ENCODE data around the gene PRDM16.

PRDM16 gene

GRCh38 chr1:3212453-3213355 lies 143.7 kb downstream of the PRDM16 start:
- peaks cover under 1 to 32% of the 10 kb centered on the region in 2 donors for H3K4me1 ChIP-seq (ENCODE audit: control insufficient read depth in 2 of 2, insufficient read depth in 1 of 2, low read depth in 1 of 2, low read length in 2 of 2)
- H3K23ac ChIP-seq (ENCODE audit: low read depth, low read length, poor library complexity), result peak overlapping the region; percentile 40
- H3K27me3 ChIP-seq (ENCODE audit: control insufficient read depth in 3 of 3, insufficient read depth in 3 of 3, low read depth in 1 of 3, low read length in 3 of 3), result peaks cover 0 to 57% (median 0%) of the 10 kb centered on the region in 3 experiments
- WGBS, 2 donors (ENCODE audit: extremely low coverage in 2 of 2, insufficient read length in 2 of 2, insufficient replicate concordance in 1 of 2), result no CpG with 5 or more reads among the region's 34 CpGs
- H2BK120ac ChIP-seq (ENCODE audit: low read depth, low read length), result peak overlapping the region; percentile 92
- H3K4me2 ChIP-seq (ENCODE audit: insufficient read depth, low read length, poor library complexity, severe bottlenecking), result no peak overlapping the region
- H3K9ac ChIP-seq (ENCODE audit: low read depth, low read length, poor library complexity), result peak overlapping the region; percentile 56
- peak overlapping the region; percentile 97 for H3K18ac ChIP-seq (ENCODE audit: low read length)
- no peaks in the 10 kb centered on the region for H3K79me1 ChIP-seq (ENCODE audit: low read depth, low read length)
- peak overlapping the region; percentile 59 for H3K14ac ChIP-seq (ENCODE audit: low read length)
- H2AK5ac ChIP-seq (ENCODE audit: low read depth, low read length), result peak overlapping the region; percentile 94
- peak overlapping the region; percentile 43 for H2BK12ac ChIP-seq (ENCODE audit: low read length)
- H2BK5ac ChIP-seq (ENCODE audit: low read length), result peak overlapping the region; percentile 97
- H3K27ac ChIP-seq (replicated peaks; ENCODE audit: low read length), result peak overlapping the region; percentile 97
- no peak overlapping the region for H3K4me3 ChIP-seq (ENCODE audit: low read length in 2 of 2)
- no peak overlapping the region for H2AFZ ChIP-seq (ENCODE audit: low read length)
- H3K36me3 ChIP-seq (replicated peaks in 1 of 2; ENCODE audit: control insufficient read depth in 2 of 2, insufficient read depth in 2 of 2, low read length in 2 of 2), result no peaks in the 10 kb centered on the region
- peak overlapping the region; percentile 89 for H4K91ac ChIP-seq (ENCODE audit: low read depth, low read length, poor library complexity)
- no peak for DNase-seq (ENCODE audit: low spot score)
- H4K8ac ChIP-seq (ENCODE audit: low read depth, low read length), result peak overlapping the region; percentile 54
- H3K4ac ChIP-seq (ENCODE audit: low read length), result peak overlapping the region; percentile 86
- peak overlapping the region; percentile 91 for H2BK15ac ChIP-seq (ENCODE audit: low read length)
- no peaks in the 10 kb centered on the region for H3K9me3 ChIP-seq (replicated peaks in 1 of 2; ENCODE audit: control insufficient read depth in 2 of 2, insufficient read depth in 1 of 2, low read depth in 1 of 2, low read length in 2 of 2)

DNA sequence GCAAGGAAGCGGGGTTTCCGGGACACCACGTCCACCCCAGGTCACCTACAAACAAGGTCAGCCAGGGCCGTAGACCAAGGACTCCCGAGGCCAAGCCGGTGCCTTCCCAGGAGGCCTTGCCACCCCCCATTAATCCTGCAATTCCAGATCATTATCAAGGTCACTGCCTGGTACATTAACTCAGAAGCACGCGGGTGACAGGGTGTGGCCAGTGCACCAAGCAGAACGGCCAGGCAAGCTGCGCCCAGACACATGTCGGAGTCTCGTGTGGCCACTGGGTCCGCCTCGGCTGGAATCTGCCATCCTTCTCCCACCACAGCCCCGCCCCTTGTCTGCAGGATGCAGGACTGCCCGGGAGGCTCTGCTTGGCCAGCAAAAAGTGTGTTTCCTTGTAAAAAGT lies 144.7 kb downstream of the PRDM16 start:
- H2BK120ac ChIP-seq (ENCODE audit: low read depth, low read length), result no peak overlapping the region
- no peak overlapping the region for H3K4ac ChIP-seq (ENCODE audit: low read length)
- H3K9ac ChIP-seq (ENCODE audit: low read depth, low read length, poor library complexity), result peak overlapping the region; percentile 56
- H3K27me3 ChIP-seq (ENCODE audit: control insufficient read depth in 3 of 3, insufficient read depth in 3 of 3, low read depth in 1 of 3, low read length in 3 of 3), result peaks cover 0 to 68% (median 0%) of the 10 kb centered on the region in 3 experiments
- H3K4me1 ChIP-seq (ENCODE audit: control insufficient read depth in 2 of 2, insufficient read depth in 1 of 2, low read depth in 1 of 2, low read length in 2 of 2), result peaks cover 8 to 42% of the 10 kb centered on the region in 2 donors
- peak overlapping the region; percentile 94 for H2AK5ac ChIP-seq (ENCODE audit: low read depth, low read length)
- H3K36me3 ChIP-seq (replicated peaks in 1 of 2; ENCODE audit: control insufficient read depth in 2 of 2, insufficient read depth in 2 of 2, low read length in 2 of 2), result no peaks in the 10 kb centered on the region
- no peak overlapping the region for H2BK12ac ChIP-seq (ENCODE audit: low read length)
- H2BK5ac ChIP-seq (ENCODE audit: low read length), result no peak overlapping the region
- no CpG with 5 or more reads among the region's 16 CpGs for whole genome bisulfite sequencing, 2 donors (ENCODE audit: extremely low coverage in 2 of 2, insufficient read length in 2 of 2, insufficient replicate concordance in 1 of 2)
- no peak overlapping the region for H3K4me3 ChIP-seq (ENCODE audit: low read length in 2 of 2)
- no peak overlapping the region for H4K8ac ChIP-seq (ENCODE audit: low read depth, low read length)
- H3K23ac ChIP-seq (ENCODE audit: low read depth, low read length, poor library complexity), result no peak overlapping the region
- H4K91ac ChIP-seq (ENCODE audit: low read depth, low read length, poor library complexity), result no peak overlapping the region
- no peak overlapping the region for H3K4me2 ChIP-seq (ENCODE audit: insufficient read depth, low read length, poor library complexity, severe bottlenecking)
- H3K14ac ChIP-seq (ENCODE audit: low read length), result no peak overlapping the region
- DNase-seq (ENCODE audit: low spot score), result no peak
- H2AFZ ChIP-seq (ENCODE audit: low read length), result no peak overlapping the region
- peak overlapping the region; percentile 60 for H2BK15ac ChIP-seq (ENCODE audit: low read length)
- H3K27ac ChIP-seq (replicated peaks; ENCODE audit: low read length), result no peak overlapping the region
- H3K9me3 ChIP-seq (replicated peaks in 1 of 2; ENCODE audit: control insufficient read depth in 2 of 2, insufficient read depth in 1 of 2, low read depth in 1 of 2, low read length in 2 of 2), result no peaks in the 10 kb centered on the region
- peak overlapping the region; percentile 40 for H3K18ac ChIP-seq (ENCODE audit: low read length)
- H3K79me1 ChIP-seq (ENCODE audit: low read depth, low read length), result no peaks in the 10 kb centered on the region

DNA sequence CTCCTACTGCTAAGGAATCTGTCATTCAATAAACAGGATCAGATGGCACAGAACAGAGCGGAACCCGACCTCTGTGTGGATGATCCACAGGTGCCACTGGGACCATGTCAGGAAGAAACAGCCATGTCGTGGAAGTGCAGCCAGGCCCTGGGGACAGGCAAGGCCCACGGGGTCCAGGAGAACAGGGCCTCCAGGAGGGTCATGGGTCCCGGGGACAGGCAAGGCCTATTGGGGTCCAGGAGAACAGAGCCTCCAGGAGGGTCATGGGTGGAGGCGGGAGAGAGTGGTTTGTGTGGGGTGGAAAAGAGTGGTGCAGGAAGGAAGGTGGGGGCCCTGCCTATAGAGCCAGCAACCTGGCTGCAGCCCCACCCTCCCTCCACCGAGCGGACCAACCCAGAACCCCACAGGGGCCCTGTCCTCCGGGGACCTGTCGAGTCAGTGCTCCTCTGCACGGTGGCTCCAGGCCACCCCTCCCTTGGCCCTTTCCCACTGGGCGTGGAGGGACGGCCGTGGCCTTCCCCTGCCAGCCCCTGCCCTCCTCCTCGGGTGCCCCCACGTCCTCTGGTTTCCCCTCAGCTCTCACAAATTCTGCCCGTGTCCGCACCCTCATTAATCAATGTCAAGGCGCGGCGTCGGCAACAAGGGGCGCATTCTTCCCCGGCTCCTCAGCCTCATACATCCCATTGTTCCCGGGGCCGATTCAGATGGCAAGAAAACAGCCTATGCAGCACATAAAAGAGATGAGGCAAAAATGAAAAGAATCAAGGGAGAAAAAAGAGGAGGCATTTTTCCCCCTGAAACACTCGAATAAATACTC lies 146.4 kb downstream of the PRDM16 start:
- no peak overlapping the region for H3K14ac ChIP-seq (ENCODE audit: low read length)
- peaks cover 3% of the 10 kb centered on the region for H3K79me1 ChIP-seq (ENCODE audit: low read depth, low read length)
- H2BK12ac ChIP-seq (ENCODE audit: low read length), result peak overlapping the region; percentile 59
- no peaks in the 10 kb centered on the region for H3K9me3 ChIP-seq (replicated peaks in 1 of 2; ENCODE audit: control insufficient read depth in 2 of 2, insufficient read depth in 1 of 2, low read depth in 1 of 2, low read length in 2 of 2)
- H3K4me2 ChIP-seq (ENCODE audit: insufficient read depth, low read length, poor library complexity, severe bottlenecking), result no peak overlapping the region
- H3K27ac ChIP-seq (replicated peaks; ENCODE audit: low read length), result no peak overlapping the region
- peak overlapping the region; percentile 34 for H2BK15ac ChIP-seq (ENCODE audit: low read length)
- H2BK120ac ChIP-seq (ENCODE audit: low read depth, low read length), result no peak overlapping the region
- WGBS, 2 donors (ENCODE audit: extremely low coverage in 2 of 2, insufficient read length in 2 of 2, insufficient replicate concordance in 1 of 2), result no CpG with 5 or more reads among the region's 27 CpGs
- DNase-seq (ENCODE audit: low spot score), result no peak
- no peak overlapping the region for H4K8ac ChIP-seq (ENCODE audit: low read depth, low read length)
- no peak overlapping the region for H3K4me3 ChIP-seq (ENCODE audit: low read length in 2 of 2)
- H2AFZ ChIP-seq (ENCODE audit: low read length), result no peak overlapping the region
- peak overlapping the region; percentile 90 for H3K18ac ChIP-seq (ENCODE audit: low read length)
- H3K4me1 ChIP-seq (ENCODE audit: control insufficient read depth in 2 of 2, insufficient read depth in 1 of 2, low read depth in 1 of 2, low read length in 2 of 2), result peaks cover 14 to 51% of the 10 kb centered on the region in 2 donors
- peak overlapping the region; percentile 79 for H2AK5ac ChIP-seq (ENCODE audit: low read depth, low read length)
- H3K36me3 ChIP-seq (replicated peaks in 1 of 2; ENCODE audit: control insufficient read depth in 2 of 2, insufficient read depth in 2 of 2, low read length in 2 of 2), result no peaks in the 10 kb centered on the region
- no peak overlapping the region for H3K9ac ChIP-seq (ENCODE audit: low read depth, low read length, poor library complexity)
- H3K27me3 ChIP-seq (ENCODE audit: control insufficient read depth in 3 of 3, insufficient read depth in 3 of 3, low read depth in 1 of 3, low read length in 3 of 3), result peaks cover 0 to 79% (median 0%) of the 10 kb centered on the region in 3 experiments
- H3K23ac ChIP-seq (ENCODE audit: low read depth, low read length, poor library complexity), result no peak overlapping the region
- no peak overlapping the region for H2BK5ac ChIP-seq (ENCODE audit: low read length)
- no peak overlapping the region for H4K91ac ChIP-seq (ENCODE audit: low read depth, low read length, poor library complexity)
- H3K4ac ChIP-seq (ENCODE audit: low read length), result no peak overlapping the region

- WGBS, 2 donors (ENCODE audit: extremely low coverage in 2 of 2, insufficient read length in 2 of 2, insufficient replicate concordance in 1 of 2), result no CpG with 5 or more reads among the region's 7 CpGs
- Histone ChIP-seq H3K23ac (ENCODE audit: low read depth, low read length, poor library complexity) (no peak overlapping the region), H4K8ac (ENCODE audit: low read depth, low read length) (no peak overlapping the region), H3K4me2 (ENCODE audit: insufficient read depth, low read length, poor library complexity, severe bottlenecking) (no peak overlapping the region), H3K27ac (replicated peaks; ENCODE audit: low read length) (no peak overlapping the region), H3K27me3 (ENCODE audit: control insufficient read depth in 3 of 3, insufficient read depth in 3 of 3, low read depth in 1 of 3, low read length in 3 of 3) (peaks cover 0 to 85% (median 0%) of the 10 kb centered on the region in 3 experiments), H4K91ac (ENCODE audit: low read depth, low read length, poor library complexity) (no peak overlapping the region), H3K4me3 (ENCODE audit: low read length in 2 of 2) (no peak overlapping the region), H3K18ac (ENCODE audit: low read length) (peak overlapping the region; percentile 41), H3K4me1 (ENCODE audit: control insufficient read depth in 2 of 2, insufficient read depth in 1 of 2, low read depth in 1 of 2, low read length in 2 of 2) (peaks cover 14 to 51% of the 10 kb centered on the region in 2 donors), H2AFZ (ENCODE audit: low read length) (no peak overlapping the region), H3K79me1 (ENCODE audit: low read depth, low read length) (peaks cover 3% of the 10 kb centered on the region), H2BK15ac (ENCODE audit: low read length) (no peak overlapping the region), H3K9ac (ENCODE audit: low read depth, low read length, poor library complexity) (no peak overlapping the region), H3K4ac (ENCODE audit: low read length) (no peak overlapping the region), H2BK5ac (ENCODE audit: low read length) (no peak overlapping the region), H3K9me3 (replicated peaks in 1 of 2; ENCODE audit: control insufficient read depth in 2 of 2, insufficient read depth in 1 of 2, low read depth in 1 of 2, low read length in 2 of 2) (no peaks in the 10 kb centered on the region), H2BK120ac (ENCODE audit: low read depth, low read length) (no peak overlapping the region), H2AK5ac (ENCODE audit: low read depth, low read length) (peak overlapping the region; percentile 59), H2BK12ac (ENCODE audit: low read length) (no peak overlapping the region), H3K14ac (ENCODE audit: low read length) (no peak overlapping the region), H3K36me3 (replicated peaks in 1 of 2; ENCODE audit: control insufficient read depth in 2 of 2, insufficient read depth in 2 of 2, low read length in 2 of 2) (no peaks in the 10 kb centered on the region)
- no peak for DNase-seq (ENCODE audit: low spot score)
Measured at GRCh38 chr1:3216015-3216391, 147.0 kb downstream of the PRDM16 start.

Data from neuronal stem cell (in vitro differentiated cells).